Measurements from ENCODE around the gene RAET1E.
"Not testable (repeated sequence)": the region's sequence is repeated elsewhere in the genome, so short reads cannot be mapped to it uniquely, and the experiment has no call there.

DNA sequence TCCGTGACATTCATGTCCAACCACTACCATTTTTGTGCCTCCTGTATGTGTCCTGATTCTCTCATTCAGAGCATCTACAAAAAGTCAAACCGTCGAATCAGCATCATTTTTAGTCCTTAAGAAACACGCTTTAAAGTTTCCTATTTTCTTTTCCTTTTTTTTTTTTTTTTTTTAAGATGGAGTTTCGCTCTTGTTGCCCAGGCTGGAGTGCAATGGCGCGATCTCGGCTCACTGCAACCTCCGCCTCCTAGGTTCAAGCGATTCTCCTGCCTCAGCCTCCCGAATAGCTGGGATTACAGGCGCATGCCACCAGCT, 35.5 kb downstream of the RAET1E start:
- TF ChIP-seq FOXM1 (IDR thresholded peaks at IDR 0.05; ENCODE audit: borderline replicate concordance); FOXA1 (IDR thresholded peaks at IDR 0.05); FOXK2 (IDR thresholded peaks at IDR 0.05); L3MBTL2 (conservative IDR thresholded peaks at IDR 0.05); ZNF384 (IDR thresholded peaks at IDR 0.05); CTBP1 (IDR thresholded peaks at IDR 0.05; ENCODE audit: borderline replicate concordance); NFRKB (IDR thresholded peaks at IDR 0.05): not testable (repeated sequence)

Data from HEK293T (cell line).